Calu3 (cell line): ENCODE measurements around the gene CABCOCO1. TPM values are rescaled to one million over a fixed set of nuclear protein-coding genes. Genes with fewer than 3 reads are reported as not detected.

Experiments used
- BruUV-seq: library from RNA; stranded (reverse); fragments of 400-500 nt; replicated peaks from 2 replicates; lab custom pipeline; 2021; lab: Mats Ljungman, UMichigan
- CTCF ChIA-PET: fragments of 300-600 bp; sonication (Branson Sonifier 250); formaldehyde crosslinking; loops from one replicate; lab custom pipeline; 2022; ENCODE audit warnings: antibody characterized with exemption; lab: Charles Lee
- DNase-seq: peaks from one replicate; pipeline ENCODE4 v3.0.0; 2022
- H3K27ac Mint-ChIP-seq: one replicate; pipeline ENCODE4 v1.8.0; 2022; ENCODE audit warnings: mixed read lengths; ENCODE audit not compliant: unreplicated experiment
- H3K27me3 Mint-ChIP-seq: one replicate; pipeline ENCODE4 v1.8.0; 2022; ENCODE audit warnings: mixed read lengths; ENCODE audit not compliant: unreplicated experiment
- H3K36me3 Mint-ChIP-seq: one replicate; pipeline ENCODE4 v1.8.0; 2022; ENCODE audit warnings: mild to moderate bottlenecking, moderate library complexity, mixed read lengths; ENCODE audit not compliant: insufficient read depth, unreplicated experiment
- H3K4me1 Mint-ChIP-seq: one replicate; pipeline ENCODE4 v1.8.0; 2022; ENCODE audit warnings: mild to moderate bottlenecking, low read depth, mixed read lengths; ENCODE audit not compliant: unreplicated experiment
- H3K4me3 Mint-ChIP-seq: one replicate; pipeline ENCODE4 v1.8.0; 2022; ENCODE audit warnings: mild to moderate bottlenecking, low read depth, moderate library complexity, mixed read lengths; ENCODE audit not compliant: unreplicated experiment
- H3K9me3 Mint-ChIP-seq: one replicate; pipeline ENCODE4 v1.8.0; 2022; ENCODE audit warnings: low read depth, mixed read lengths; ENCODE audit not compliant: unreplicated experiment
- intact Hi-C: fragments of 100-400 bp; cut with micrococcal nuclease; formaldehyde crosslinking; loops from one replicate; pipeline ENCODE4 v1.10.0; 2022; ENCODE audit not compliant: unreplicated experiment
- total RNA-seq: library from RNA; stranded (reverse); gene quantifications from 2 replicates; pipeline ENCODE4 v1.2.3, GENCODE V29; 2022
- TF ChIP-seq, protein P1 (sequence below): fragments of 200-600 bp; IDR thresholded peaks from one replicate; pipeline ENCODE4 v1.8.0; 2022; ENCODE audit warnings: antibody characterized with exemption; ENCODE audit not compliant: unreplicated experiment

The CABCOCO1 gene
- total RNA-seq, 1 experiment from 2014 or later: not detected

GRCh38 chr10:61617586-61617985 lies 45.1 kb upstream of the CABCOCO1 start:
- Mint-ChIP-seq H3K4me3 (no peak overlapping the region), H3K27ac (no peak overlapping the region)

DNA sequence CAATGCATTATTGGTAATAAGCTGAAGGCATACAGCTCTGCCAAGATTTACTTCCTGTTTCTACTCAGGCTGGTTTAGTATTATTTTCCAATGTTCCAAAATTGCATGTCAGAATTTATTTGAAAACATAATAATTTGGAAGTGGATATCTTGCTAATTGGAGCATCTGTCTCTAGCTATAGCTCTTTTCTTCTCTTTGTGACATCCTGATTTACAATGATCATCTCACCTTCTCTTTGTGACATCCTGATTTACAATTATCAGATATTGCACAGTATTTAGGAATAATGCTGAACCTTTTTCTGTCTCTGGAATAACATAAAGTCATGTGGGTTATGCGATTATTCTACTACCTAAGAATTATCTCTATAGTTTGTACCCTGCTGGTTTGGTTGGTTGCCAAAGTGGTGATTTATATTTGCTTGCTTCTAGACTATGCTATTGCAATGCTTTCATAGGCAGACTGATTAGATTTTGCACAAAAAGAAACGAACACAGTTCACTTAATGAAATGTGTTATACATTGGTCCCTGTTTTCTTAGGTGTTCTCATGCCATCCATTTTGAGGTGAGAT lies 44.3 kb upstream of the CABCOCO1 start:
- H3K36me3 Mint-ChIP-seq: no peaks in the 10 kb centered on the region
- no peak overlapping the region for H3K27ac Mint-ChIP-seq
- TF ChIP-seq, protein P1, sequence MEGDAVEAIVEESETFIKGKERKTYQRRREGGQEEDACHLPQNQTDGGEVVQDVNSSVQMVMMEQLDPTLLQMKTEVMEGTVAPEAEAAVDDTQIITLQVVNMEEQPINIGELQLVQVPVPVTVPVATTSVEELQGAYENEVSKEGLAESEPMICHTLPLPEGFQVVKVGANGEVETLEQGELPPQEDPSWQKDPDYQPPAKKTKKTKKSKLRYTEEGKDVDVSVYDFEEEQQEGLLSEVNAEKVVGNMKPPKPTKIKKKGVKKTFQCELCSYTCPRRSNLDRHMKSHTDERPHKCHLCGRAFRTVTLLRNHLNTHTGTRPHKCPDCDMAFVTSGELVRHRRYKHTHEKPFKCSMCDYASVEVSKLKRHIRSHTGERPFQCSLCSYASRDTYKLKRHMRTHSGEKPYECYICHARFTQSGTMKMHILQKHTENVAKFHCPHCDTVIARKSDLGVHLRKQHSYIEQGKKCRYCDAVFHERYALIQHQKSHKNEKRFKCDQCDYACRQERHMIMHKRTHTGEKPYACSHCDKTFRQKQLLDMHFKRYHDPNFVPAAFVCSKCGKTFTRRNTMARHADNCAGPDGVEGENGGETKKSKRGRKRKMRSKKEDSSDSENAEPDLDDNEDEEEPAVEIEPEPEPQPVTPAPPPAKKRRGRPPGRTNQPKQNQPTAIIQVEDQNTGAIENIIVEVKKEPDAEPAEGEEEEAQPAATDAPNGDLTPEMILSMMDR: no peak
- H3K27me3 Mint-ChIP-seq: no peaks in the 10 kb centered on the region
- H3K4me1 Mint-ChIP-seq: peaks cover 2% of the 10 kb centered on the region
- BruUV-seq: no TSS peak
- no peak for DNase-seq
- no peaks in the 10 kb centered on the region for H3K9me3 Mint-ChIP-seq
- CTCF ChIA-PET: no interaction called here
- intact Hi-C loops: no loop called here
- no peak overlapping the region for H3K4me3 Mint-ChIP-seq

More at GRCh38 chr10:61617586-61617985, 45.1 kb upstream of the CABCOCO1 start:
- Mint-ChIP-seq H3K9me3 (no peaks in the 10 kb centered on the region), H3K36me3 (no peaks in the 10 kb centered on the region), H3K4me1 (no peaks in the 10 kb centered on the region), H3K27me3 (no peaks in the 10 kb centered on the region)
- no peak for DNase-seq
- TF ChIP-seq, protein P1: no peak
- CTCF ChIA-PET: no interaction called here
- intact Hi-C loops: no loop called here
- no TSS peak for BruUV-seq

GRCh38 chr10:61620506-61620905 lies 42.2 kb upstream of the CABCOCO1 start:
- H3K27ac Mint-ChIP-seq: no peak overlapping the region
- no peaks in the 10 kb centered on the region for H3K36me3 Mint-ChIP-seq
- H3K27me3 Mint-ChIP-seq: no peaks in the 10 kb centered on the region
- no peak overlapping the region for H3K4me3 Mint-ChIP-seq
- CTCF ChIA-PET: interaction anchor here (0.6 kb wide), 1 partner anchor 279 kb away, joined by 5 read pairs; no protein-coding TSS in a partner anchor
- H3K9me3 Mint-ChIP-seq: no peaks in the 10 kb centered on the region
- intact Hi-C loops: no loop called here
- no peak for DNase-seq
- H3K4me1 Mint-ChIP-seq: peaks cover 9% of the 10 kb centered on the region
- no TSS peak for BruUV-seq
- TF ChIP-seq, protein P1: no peak

GRCh38 chr10:61621605-61622051 lies 41.1 kb upstream of the CABCOCO1 start:
- H3K4me3 Mint-ChIP-seq: no peak overlapping the region
- no TSS peak for BruUV-seq
- no peaks in the 10 kb centered on the region for H3K9me3 Mint-ChIP-seq
- H3K27me3 Mint-ChIP-seq: no peaks in the 10 kb centered on the region
- intact Hi-C loops: no loop called here
- H3K27ac Mint-ChIP-seq: no peak overlapping the region
- CTCF ChIA-PET: no interaction called here
- H3K36me3 Mint-ChIP-seq: no peaks in the 10 kb centered on the region
- no peak for DNase-seq
- TF ChIP-seq, protein P1: no peak
- H3K4me1 Mint-ChIP-seq: peaks cover 9% of the 10 kb centered on the region
